Retina (tissue), 1 donor: ENCODE measurements around the gene UBXN4.
"Not testable (repeated sequence)": the region's sequence is repeated elsewhere in the genome, so short reads cannot be mapped to it uniquely, and the experiment has no call there.

Experiments used
- DNase-seq: peaks from one replicate; pipeline ENCODE4 v3.0.0-alpha.2; 2016

UBXN4 gene, protein sequence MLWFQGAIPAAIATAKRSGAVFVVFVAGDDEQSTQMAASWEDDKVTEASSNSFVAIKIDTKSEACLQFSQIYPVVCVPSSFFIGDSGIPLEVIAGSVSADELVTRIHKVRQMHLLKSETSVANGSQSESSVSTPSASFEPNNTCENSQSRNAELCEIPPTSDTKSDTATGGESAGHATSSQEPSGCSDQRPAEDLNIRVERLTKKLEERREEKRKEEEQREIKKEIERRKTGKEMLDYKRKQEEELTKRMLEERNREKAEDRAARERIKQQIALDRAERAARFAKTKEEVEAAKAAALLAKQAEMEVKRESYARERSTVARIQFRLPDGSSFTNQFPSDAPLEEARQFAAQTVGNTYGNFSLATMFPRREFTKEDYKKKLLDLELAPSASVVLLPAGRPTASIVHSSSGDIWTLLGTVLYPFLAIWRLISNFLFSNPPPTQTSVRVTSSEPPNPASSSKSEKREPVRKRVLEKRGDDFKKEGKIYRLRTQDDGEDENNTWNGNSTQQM

DNA sequence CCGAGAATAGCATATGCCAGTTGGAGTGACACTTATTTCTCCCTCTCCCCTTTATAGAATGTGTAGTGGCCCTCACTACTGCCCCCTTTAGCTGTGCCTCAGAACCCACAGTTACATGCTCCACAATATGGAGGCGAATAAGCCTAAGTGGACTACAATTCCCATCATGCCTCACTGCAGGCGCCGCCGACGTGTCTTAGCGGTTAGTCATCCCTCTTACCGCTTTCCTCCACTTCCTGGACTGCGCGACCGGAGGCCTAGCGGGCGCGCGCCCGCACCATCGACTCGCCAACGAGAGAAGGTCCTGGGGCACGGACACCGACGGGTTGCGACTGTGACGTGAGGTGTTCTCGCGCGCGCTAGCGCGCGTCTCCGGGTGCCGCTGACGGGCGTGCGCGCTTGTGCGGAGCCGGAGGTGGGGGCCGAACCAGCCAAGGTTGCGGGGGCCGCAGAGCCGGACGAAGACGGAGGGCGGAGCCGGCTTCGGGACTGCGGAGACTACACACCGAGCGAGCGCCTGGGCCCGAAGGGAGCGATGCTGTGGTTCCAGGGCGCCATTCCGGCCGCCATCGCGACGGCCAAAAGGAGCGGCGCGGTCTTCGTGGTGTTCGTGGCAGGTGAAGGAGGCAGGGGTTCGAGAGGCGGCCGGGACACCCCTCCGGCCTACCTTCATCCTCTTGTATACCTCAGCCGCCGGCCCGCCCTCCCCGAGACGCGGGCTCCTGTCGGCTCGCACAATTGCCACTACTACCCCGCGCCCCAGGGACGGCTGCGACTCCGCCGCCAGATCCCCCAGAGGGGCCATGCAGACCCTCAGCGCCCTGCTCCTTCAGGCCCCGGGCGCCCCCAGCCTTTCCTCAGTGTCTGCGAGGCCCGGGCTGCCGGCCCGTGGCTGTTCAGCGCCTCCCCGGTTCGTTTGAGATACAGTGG is at the start of gene UBXN4:
UBXN4 (plus strand) TSS at position 461 of the 930 bp plus-strand sequence; CDS start at position 536, 75 bp downstream.
- DNase-seq = peak; percentile 98

GRCh38 chr2:135694711-135695110 is 46.9 kb upstream of the UBXN4 start:
- no peak for DNase-seq

GRCh38 chr2:135698838-135699237 is 42.8 kb upstream of the UBXN4 start:
- DNase-seq = no peak

DNA sequence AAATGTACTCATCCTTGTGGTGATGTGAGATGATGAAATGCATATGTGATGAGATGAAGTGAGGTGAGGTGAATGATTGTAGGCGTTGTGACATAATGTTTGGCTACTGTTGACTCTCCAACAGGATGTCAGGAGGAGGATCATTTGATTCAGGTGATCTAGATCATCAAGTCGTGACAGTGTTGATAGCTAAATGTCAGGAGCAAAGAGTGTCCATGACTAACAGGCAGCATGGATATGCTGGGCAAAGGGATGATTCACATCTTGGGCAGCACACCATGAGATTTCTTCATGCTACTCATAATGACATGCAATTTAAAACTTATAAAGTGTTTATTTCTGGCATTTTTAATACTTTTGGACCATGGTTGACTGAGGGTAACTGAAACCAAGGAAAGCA is 40.2 kb upstream of the UBXN4 start:
- no peak for DNase-seq

DNA sequence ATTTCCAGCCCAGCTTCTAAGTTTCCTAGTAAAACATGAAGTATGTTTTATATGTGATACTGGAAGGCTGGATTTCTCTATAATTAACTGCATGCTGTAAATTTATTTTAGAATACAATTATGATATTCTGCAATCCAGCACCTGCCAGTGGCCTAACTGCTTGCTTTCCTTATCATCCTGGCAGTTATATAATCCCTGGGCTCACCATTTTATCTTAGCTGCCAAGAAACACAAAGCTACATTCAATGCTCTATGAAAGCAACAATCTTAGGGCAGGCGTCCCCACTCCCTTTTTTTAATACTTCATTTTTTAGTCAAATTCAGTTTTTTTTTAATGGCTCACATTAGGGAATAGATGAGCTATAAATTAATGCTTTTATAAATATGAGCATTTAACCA is 38.4 kb upstream of the UBXN4 start:
- no peak for DNase-seq

DNA sequence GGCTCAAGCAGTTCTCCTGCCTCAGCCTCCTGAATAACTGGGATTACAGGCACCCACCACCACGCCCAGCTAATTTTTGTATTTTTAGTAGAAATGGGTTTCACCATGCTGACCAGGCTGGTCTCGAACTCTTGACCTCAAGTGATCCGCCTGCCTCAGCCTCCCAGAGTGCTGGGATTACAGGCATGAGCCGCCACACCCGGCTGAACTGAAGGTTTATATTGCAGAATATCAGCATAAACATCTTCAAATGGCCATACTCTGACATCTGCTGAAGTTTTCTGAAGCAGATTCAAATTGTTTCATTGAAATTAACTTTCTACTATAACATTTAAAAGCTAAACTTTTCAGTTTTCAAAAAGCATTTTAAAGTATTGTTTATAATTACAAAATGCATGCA is 37.6 kb upstream of the UBXN4 start:
- DNase-seq = not testable (repeated sequence)

DNA sequence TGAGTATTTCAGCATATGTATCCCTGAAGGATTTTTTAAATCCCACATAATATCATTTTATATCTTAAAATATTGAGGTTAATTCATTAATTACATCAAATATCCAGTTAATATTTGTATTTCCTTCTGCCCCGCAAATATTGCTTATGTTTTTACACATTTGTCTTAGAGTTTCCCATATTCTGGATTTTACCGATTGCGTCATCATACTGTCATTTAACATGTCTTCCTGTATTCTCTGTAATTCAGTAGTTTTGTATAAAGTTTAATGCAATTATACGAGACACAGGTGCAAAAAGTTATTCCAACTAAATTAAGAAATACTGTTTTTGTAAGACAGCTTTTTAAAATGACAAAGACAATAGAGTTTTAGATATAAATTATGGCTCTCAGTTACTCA is 33.5 kb upstream of the UBXN4 start:
- DNase-seq = no peak

GRCh38 chr2:135709992-135710391 is 31.7 kb upstream of the UBXN4 start:
- peak; percentile 66 for DNase-seq

DNA sequence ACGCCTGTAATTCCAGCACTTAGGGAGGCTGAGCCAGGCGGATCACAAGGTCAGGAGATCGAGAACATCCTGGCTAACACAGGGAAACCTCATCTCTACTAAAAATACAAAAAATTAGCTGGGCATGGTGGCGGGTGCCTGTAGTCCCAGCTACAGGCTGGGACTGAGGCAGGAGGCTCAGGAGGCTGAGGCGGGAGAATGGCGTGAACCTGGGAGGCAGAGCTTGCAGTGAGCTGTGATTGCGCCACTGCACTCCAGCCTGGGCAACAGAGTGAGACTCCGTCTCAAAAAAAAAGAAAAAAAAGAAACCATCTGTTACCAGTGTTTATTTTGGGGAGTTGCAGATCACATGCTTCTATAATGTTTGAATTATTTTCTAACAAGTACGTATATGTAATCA is 26.6 kb upstream of the UBXN4 start:
- DNase-seq = not testable (repeated sequence)

DNA sequence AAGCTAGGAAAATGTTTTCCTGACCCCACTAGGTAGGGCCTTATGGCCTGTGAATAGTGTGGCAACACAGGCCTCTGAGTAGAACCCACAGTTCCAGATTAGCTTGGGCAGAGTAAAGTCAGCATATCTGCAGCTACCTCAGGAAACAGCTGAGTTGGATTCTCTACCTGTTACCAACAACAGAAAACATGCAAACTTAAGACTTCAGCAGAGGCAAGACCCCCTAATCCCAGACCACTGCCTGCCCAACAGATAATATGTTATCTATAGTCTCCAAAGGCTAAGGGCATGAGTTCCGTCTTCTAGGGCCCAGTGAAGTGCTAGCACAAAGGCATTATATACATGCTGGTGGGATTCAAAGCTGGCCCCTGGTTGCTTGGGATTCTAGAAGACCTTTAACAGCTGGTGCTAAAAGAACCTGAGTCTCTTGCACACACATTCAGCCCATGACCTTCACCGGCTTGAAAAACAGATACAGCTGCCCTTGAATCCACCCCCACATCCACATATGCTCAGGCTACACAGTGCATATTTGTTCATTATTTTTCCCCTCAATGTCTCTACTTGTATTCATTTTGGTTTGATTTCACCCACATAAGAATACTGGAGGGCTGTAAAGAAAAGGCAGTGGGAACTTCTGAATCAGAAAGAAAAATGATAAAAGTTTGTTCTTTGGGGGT is 13.5 kb upstream of the UBXN4 start:
- DNase-seq = no peak

DNA sequence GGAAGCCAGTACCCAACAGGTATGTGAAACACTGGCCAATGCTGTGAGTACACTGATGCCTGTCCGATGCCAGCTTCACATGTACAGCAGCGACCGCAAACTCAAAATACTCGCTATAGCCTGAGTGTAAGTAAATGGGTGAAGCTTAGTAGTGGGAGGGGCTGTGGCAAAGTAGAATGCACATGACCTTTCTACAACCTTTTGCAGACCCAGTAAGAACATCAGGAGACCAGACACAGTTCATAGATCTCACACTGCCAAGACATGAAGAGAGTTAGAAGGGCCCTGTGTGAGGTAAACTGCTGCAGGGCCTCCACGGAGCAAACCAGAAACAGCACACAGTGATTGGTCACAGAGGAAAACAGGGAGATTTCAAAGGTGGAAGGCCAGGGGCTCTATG is 9.1 kb upstream of the UBXN4 start:
- DNase-seq = no peak

- DNase-seq = no peak
Observed at GRCh38 chr2:135733045-135733444, 8.6 kb upstream of the UBXN4 start.

- no peak for DNase-seq
Observed at GRCh38 chr2:135736546-135736945, 5.1 kb upstream of the UBXN4 start.

DNA sequence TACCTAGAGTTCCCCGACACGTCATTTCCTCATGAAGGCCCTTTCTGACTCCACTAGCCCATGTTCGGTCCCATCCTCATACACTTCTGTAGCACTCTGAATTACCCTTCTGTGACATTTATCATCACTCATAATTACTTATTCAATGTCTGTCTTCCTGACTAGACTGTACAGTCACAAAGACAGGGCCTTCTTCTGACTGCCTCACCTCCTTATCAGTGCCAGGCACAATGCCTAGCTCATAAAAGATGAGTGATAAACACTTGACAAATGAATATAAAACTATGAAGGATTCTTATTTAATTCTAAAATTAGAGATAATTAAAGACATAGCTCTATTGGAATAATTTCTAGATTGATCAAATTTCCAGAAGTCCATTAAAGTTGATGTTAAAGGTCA is 1.4 kb upstream of the UBXN4 start:
- DNase-seq = no peak

DNA sequence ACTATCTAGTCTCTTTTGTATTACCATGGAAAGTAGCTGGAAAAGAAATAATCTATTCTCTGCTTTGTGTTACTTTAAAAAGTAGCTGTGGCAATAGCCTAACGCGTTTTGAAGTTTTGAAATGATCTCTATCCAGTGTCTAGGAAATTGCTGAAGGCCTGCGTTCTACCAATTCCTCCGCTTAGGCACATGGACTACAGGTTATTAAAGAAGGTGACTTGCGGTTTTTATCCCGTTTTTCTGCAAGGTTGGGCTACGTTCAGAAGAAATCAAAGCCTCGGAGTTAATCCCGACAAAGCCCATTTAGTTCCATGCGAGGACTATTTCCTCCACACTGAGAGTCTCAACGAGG is 636 bp upstream of the UBXN4 start:
- no peak for DNase-seq

- no peak for DNase-seq
Observed at GRCh38 chr2:135742325-135742757, 686 bp downstream of the UBXN4 start.

DNA sequence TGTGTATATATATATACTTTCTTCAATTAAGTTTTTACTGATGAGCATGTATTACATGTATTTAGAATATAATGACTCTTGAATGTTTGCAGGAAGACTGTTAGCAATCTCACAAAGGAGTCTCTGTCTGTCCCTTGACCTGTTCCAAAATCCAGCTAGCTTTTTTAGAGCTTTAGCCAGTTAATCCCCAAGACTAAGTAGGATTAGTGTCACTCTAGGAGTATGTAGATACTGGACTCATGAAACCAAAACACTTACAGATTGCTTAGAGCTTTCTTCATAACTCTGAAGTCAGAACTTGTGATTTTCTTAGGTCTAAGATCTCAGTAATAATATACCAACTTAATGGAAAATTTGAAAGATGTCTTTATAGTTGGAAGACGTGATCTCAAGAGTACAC is 2.2 kb downstream of the UBXN4 start:
- DNase-seq = no peak

DNA sequence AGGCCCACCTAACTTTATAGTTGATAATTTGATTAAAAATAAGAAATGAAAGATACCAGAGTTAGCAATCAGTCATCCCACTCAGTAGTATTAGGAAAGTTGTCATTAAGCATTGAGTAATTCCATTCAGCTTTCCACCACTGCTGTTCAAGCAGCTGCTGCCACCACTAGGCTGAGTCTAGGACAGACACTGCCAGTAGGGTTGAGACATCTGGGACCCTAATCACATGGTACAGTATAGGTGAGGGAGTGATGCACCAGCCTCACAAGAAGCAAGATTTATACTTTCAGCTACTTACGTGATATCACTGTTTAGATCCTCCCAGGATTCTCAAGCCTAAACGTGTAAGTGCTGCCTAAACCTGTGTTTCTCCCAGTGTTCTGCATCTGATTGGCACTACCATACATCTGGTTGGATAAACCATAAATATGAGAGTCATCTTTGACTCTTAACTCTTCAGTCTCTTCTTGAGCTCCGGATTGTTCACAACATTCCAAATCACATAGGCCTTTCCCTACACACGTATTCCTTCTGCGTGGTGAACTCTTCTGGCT is 3.2 kb downstream of the UBXN4 start:
- peak; percentile 5 for DNase-seq

GRCh38 chr2:135745545-135745944 is 3.9 kb downstream of the UBXN4 start:
- DNase-seq = no peak

- DNase-seq = no peak
Observed at GRCh38 chr2:135755573-135755972, 13.9 kb downstream of the UBXN4 start.

- DNase-seq = no peak
Observed at GRCh38 chr2:135756692-135757091, 15.0 kb downstream of the UBXN4 start.

GRCh38 chr2:135762022-135762421 is 20.4 kb downstream of the UBXN4 start:
- no peak for DNase-seq

- DNase-seq = no peak
Observed at GRCh38 chr2:135762530-135762929, 20.9 kb downstream of the UBXN4 start.
